Nucleus accumbens (tissue), 56 donors: Measurements from ENCODE around the gene JAK1.
"Not testable (repeated sequence)": the region's sequence is repeated elsewhere in the genome, so short reads cannot be mapped to it uniquely, and the experiment has no call there.

Source experiments
- DNase-seq, 56 donors: peaks; one replicate each; lab custom pipeline; 2025; lab: John Stamatoyannopoulos, UW

Gene JAK1

GRCh38 chr1:64953241-64953640 lies 13.1 kb downstream of the JAK1 start:
- no peak for DNase-seq

DNA sequence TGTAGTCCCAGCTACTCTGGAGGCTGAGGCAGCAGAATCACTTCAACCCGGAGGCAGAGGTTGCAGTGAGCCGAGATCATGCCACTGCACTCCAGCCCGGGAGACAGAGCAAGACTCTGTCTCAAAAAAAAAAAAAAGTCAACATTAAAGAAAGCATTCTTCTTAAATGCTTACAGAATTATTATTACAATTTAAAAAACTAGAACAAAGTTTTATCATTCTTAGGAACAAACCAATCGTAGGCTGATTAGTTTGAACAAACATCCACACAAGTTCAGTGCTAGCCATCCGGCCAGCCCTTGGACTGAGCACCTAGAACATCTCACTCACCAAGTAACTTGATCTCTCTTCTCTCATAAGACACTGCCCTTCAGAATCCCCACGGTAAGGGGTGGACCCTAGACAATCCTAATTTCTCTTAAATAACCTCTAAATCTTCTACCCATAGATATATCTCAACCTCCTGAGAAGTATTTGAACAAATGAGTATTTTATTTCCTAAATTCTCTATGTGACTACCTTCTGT lies 16.0 kb downstream of the JAK1 start:
- no peak for DNase-seq

GRCh38 chr1:64948905-64949833 lies 17.2 kb downstream of the JAK1 start:
- DNase-seq, result no peak

DNA sequence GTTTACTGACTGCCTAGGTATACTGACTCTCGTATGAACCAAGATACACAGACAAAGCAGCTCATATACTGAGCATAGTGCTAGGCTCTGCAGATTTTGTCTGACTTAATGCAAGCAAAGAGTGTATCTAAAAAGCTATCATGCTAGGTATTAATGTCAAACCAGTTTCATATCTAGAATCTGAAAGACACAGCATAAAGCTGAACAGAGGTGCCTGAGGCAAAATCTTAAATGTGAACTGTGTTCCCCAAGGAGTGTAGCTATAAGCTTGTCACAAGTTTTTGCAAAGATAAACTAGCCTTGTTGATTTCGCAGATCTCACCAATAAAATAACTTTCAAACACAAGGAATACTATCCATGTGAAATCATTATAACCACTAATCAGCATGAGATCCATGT lies 18.1 kb downstream of the JAK1 start:
- DNase-seq, result no peak

GRCh38 chr1:64946916-64947315 lies 19.4 kb downstream of the JAK1 start:
- DNase-seq, result no peak

- DNase-seq, result no peak
These were observed 21.4 kb downstream of the JAK1 start for GRCh38 chr1:64944913-64945312.

DNA sequence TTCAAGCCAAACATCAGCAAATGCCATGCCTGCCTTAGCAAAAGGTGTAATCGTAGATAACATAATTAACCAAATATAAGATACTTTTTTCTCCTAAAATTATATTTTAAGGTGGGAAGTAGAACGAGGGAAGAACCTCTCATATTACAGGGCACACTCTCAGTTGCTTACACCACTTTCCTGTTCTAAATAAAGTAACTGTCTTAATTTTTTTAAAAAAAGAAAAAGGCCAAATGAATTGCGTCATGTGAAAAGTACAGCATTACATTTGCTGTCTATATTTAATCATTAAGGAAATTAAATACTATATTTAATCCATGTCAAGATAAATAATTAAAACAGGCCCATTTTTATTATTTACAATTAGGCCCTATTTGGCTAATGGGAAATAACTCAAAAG lies 23.7 kb downstream of the JAK1 start:
- no peak for DNase-seq

DNA sequence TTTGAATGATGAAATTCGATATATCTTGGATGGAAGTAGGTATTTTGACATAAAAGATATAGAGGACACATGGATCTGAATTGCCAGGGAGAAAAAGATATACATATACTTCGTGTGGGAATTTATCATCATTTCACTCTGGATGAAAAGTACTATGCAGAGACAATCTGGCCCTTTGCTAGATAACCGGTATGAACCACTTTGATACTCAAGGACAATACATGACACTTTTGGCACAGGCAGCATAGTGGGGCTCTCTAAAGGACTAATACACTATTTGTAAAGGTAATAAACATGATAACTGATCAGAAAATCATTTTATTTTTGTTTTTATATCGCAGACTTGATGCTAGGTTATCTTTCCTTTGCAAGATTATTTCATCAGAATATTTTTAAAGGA lies 24.2 kb downstream of the JAK1 start:
- no peak for DNase-seq

DNA sequence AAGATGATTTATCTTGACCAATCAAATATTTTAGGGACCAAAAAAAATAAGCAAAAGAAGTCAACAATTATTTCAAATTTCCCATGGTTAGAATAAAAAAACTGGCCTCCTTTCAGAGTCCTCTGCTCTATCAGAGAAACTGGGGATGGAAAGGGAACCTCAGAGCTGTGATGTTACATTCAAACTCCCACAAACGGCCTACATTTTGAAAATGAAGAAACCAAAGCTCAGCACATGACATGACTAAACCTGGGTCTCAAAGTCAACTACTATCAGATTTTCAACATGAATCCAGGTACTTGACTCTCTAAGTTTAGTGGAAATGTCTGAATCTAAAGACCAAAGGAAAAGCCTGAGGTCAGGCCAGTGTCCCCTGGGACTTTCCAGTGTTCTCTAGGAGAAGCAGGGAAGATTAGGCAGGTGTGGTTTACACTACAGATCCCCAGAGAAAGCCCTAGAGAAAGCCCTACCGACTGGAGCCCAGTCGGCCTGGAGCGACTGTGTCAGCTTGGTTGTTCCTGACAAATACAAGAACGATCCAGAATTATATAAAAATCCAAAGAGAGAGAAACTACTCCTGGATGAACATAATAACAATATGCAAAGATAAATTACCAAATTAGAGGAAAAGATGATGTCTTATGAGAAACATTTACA lies 24.8 kb downstream of the JAK1 start:
- no peak for DNase-seq

- DNase-seq, result no peak
These were observed 26.3 kb downstream of the JAK1 start for GRCh38 chr1:64940025-64940424.

- no peak for DNase-seq
These were observed 27.4 kb downstream of the JAK1 start for GRCh38 chr1:64938991-64939390.

- peak in 1 of 56 donors; percentile 5 for DNase-seq
These were observed 29.4 kb downstream of the JAK1 start for GRCh38 chr1:64936956-64937355.

DNA sequence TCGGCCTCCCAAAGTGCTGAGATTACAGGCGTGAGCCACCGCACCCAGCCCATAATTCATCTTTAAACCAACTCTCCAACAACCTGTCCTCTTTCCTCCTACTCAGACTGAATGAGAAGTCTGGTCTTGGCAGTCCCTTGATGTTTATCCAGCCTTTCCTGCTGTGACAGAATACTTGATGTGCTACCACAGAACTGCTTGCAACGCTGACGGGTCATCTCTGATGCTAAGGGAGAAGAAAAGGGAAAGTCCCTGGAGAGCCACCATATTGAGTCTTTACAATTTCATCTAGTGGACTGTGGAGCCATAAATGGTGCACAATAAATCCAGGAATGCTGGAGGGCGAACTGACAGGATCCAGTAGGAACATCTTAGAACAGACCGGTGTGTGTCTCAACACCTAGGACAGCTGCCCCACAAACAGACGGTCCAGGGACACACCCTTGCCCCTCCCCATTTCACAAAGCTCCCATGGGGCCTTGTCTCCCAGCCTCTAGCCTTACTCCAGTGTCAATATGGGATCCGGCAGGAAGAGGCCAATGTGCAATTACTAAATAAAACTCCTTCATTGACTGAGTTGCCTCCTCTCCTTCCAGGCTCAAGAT lies 30.7 kb downstream of the JAK1 start:
- no peak for DNase-seq

DNA sequence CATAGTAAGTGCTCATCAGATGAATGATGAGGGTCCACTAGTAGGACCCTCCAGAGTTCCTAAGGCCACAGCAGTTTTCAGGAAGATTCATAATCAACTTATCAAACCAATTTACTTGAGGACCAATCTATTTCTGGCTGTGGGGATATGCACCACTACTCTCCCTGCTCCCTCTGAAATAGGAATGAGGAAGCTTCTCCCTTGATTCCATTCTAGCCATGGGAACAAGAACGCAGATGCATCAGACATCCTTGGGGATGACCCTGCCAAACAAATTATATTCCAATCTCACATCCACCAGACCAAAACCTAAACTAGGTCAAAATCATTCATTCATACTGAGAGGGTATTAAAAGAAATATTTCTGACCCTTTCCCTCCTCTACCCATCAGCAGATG lies 31.5 kb downstream of the JAK1 start:
- no peak for DNase-seq

DNA sequence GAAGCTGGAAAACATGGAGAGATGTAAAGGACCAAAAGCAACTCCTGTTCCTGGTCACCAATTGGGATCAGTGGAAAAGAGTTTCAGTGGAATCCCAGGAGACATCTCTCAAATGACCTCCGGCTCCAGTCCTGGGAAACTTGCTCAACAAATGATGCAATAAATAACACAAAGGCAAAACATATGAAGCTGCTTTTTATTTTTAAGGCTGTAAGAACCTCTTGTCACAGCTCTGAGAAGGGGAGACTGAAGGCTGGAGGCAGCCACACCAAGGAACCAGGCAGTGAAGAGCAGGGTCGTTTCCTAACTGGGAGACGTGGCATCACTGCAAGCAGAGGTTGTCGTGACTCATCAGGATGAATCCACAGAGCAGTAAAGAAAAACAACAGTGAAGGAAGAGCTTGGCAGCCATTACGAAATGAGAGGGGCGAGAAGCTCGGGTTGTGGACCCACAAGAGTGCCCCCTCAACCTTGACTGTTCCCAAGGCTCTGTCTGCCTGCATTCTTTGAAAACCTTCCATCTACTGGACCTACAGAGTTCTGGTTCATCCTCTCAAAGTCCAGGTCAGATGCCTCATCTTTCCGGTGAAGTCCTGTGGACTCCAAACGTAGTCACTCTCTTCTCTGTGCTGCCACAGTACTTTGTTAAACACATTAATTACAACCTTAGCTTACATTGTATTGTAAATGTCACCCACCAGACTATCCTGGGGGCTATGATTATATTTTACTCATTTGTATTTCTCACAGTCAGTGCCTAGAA lies 32.1 kb downstream of the JAK1 start:
- no peak for DNase-seq

DNA sequence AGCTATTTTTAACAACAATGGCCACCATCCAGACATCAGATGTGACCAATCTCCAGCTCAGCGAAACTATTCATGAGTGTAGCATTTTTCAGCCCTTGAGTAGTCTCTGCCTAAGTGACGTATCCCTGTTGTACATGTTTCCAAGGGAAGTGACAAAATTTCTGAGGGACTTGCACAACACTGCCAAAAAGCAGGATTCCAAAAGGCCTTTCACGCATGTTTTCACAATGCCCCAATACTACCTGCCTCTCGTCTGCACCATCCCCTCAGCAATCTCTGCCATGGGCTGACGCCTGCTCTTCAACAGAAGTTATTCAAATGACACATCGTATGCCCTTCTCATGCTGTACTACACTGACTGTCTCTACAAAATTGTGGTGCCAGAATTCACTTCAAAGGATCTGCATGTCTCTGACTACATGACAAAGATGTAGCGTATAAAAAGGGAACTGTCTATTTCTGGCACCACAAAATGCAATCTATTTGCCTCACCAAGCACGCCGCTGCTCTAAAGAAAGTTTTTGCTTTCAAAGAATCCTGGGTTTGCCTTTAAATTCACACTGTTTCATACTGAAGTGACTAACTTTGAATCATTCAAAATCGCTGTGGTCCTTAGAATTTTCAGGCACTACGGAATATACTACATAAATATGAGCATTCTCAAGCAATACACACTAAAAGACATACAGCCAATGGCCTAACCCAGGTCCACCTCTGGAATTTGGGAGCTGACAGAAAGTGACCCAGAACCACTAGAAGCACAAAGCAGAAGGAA lies 32.9 kb downstream of the JAK1 start:
- DNase-seq, result peak in 12 of 56 donors; percentile 3 to 49 (median 16)

- no peak for DNase-seq
These were observed 33.4 kb downstream of the JAK1 start for GRCh38 chr1:64932962-64933295.

DNA sequence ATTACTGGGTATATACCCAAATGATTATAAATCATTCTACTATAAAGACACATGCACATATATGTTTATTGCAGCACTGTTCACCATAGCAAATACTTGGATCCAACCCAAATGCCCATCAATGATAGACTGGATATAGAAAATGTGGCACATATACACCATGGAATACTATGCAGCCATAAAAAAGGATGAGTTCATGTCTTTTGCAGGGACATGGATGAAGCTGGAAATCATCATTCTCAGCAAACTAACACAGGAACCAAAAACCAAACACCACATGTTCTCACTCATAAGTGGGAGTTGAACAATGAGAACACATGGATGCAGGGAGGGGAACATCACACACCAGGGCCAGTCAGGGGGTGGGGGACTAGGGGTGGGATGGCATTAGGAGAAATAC lies 35.7 kb downstream of the JAK1 start:
- not testable (repeated sequence) for DNase-seq

DNA sequence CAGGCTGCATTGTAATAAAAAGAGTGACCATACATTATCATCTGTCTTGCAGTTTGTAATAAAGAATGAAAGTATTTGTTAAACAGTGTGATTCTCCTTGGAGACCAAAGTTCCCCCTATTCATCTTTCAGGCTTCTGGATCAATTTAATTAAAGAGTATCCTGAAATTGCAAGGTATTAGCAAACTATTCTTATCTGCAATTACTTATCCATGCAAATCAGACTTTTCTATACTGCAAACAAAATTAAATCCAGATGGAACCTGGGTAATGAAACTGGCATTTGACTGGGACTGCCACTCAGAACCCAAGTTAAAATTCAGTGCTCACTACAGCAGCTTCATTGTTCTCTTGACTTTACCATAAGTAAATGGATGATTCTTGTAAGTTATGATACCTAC lies 37.1 kb downstream of the JAK1 start:
- DNase-seq, result no peak

DNA sequence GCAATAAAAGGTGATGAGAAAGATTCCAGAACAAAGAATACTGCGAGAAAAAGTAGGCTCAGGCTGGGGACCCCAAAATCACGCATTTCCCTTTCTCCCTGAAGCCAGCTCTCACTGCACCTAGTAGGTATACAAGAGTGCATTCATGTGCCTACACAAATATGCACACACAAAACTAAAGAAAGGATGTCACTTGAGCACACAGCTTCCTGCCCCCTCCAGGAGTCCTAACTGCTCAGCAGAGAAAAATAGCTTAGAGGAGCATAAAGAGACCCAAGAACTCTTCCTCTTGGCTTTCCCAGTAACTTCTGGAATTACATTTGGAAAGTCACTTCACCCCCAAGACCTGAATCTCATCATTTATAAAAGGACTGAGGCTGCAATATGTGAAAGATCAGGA lies 38.0 kb downstream of the JAK1 start:
- no peak for DNase-seq
